Heart left ventricle (tissue), 16 donors: ENCODE results near the gene ANKRD50. TPM values are rescaled to one million over a fixed set of nuclear protein-coding genes. Genes with fewer than 3 reads are reported as not detected.

Experiments used
- ATAC-seq, 4 donors: fragments of 200-7000 bp; cut with Tn5 transposase; one replicate each; pipeline ENCODE4 v1.9.1; 2020 to 2022; ENCODE audit warnings: moderate library complexity in 4 of 4, mild to moderate bottlenecking in 3 of 4, moderate number of reproducible peaks in 1 of 4
- DNase-seq, 5 donors: peaks; one replicate each; pipeline ENCODE4 v3.0.0-alpha.2; 2020
- H3K27ac ChIP-seq, 12 donors: fragments of 200-600 bp; sonication (generic) in 4 of 12; one replicate each; pipeline versions ENCODE4 v1.5.0 to v1.8.0; 2016 to 2022; ENCODE audit warnings: mild to moderate bottlenecking in 2 of 12
- H3K27me3 ChIP-seq, 9 donors: fragments of 200-600 bp; sonication (generic) in 2 of 9; one replicate each; pipeline versions ENCODE4 v1.5.1 to v1.8.0; 2016 to 2022; ENCODE audit warnings: mild to moderate bottlenecking in 3 of 9
- H3K36me3 ChIP-seq, 9 donors: fragments of 200-600 bp; sonication (generic) in 2 of 9; one replicate each; pipeline versions ENCODE4 v1.5.0 to v1.8.0; 2018 to 2022; ENCODE audit warnings: mild to moderate bottlenecking in 2 of 9
- H3K4me1 ChIP-seq, 12 donors: fragments of 200-600 bp; sonication (generic) in 4 of 12; one replicate each; pipeline versions ENCODE4 v1.5.0 to v1.8.0; 2016 to 2022; ENCODE audit warnings: mild to moderate bottlenecking in 3 of 12
- H3K4me3 ChIP-seq, 12 donors: fragments of 200-600 bp; sonication (generic) in 4 of 12; one replicate each; pipeline versions ENCODE4 v1.5.0 to v1.8.0; 2017 to 2022; ENCODE audit warnings: mild to moderate bottlenecking in 9 of 12, moderate library complexity in 4 of 12
- H3K9me3 ChIP-seq, 12 donors: fragments of 200-600 bp; sonication (generic) in 4 of 12; one replicate each; pipeline versions ENCODE4 v1.5.0 to v1.8.0; 2016 to 2022; ENCODE audit warnings: mild to moderate bottlenecking in 1 of 12
- CTCF ChIP-seq, 12 donors: fragments of 200-600 bp; sonication (generic) in 4 of 12; IDR thresholded peaks; one replicate each; pipeline versions ENCODE4 v1.5.0 to v1.8.0; 2018 to 2022; ENCODE audit warnings: antibody characterized with exemption in 12 of 12, mild to moderate bottlenecking in 5 of 12
- POLR2A ChIP-seq, 2 donors: fragments of 450-650 bp; IDR thresholded peaks; one replicate each; pipeline ENCODE4 v1.6.1; 2017; ENCODE audit warnings: antibody characterized with exemption in 2 of 2, mild to moderate bottlenecking in 2 of 2, moderate library complexity in 2 of 2
- WGBS, 4 donors: extraction: QIAGEN DNeasy Blood & Tissue Kit in 2 of 4; methylation state at CpG; one replicate each; pipeline versions ENCODE4 v1.1.5 to v1.1.7; 2013 to 2018; 5-methylcytosine and 5-hydroxymethylcytosine counted together
- intact Hi-C, 10 donors: fragments of 100-400 bp; cut with DNase I; formaldehyde crosslinking; loops; one replicate each; pipeline versions ENCODE4 v1.11.1 to v1.14.2; 2022
- polyA plus RNA-seq, 2 donors: library from polyadenylated mRNA; stranded (reverse); fragments of 200-250 nt; gene quantifications; one replicate each; pipeline ENCODE4 v1.2.3, GENCODE V29; 2013
- total RNA-seq, 9 donors: library from RNA; depleted of rRNA in 2 of 9; stranded (reverse); fragments of >200 nt in 2 of 9; fragmentation: NEBNext Ultra II Directional in 3 of 9; extraction: Animal tissue kit (Norgen Biotek cat#: 25700) in 3 of 9; gene quantifications; one replicate each; pipeline versions ENCODE4 v1.1.0 to v1.2.4, GENCODE V29; 2016 to 2023
- donor health status: ischemic (EF 13 %, LVEDD 7.1; RV severe dilation, severe dysfunction).
- donor health status: healthy with polysubstance abuse.
- donor health status: DM: no; HTN: yes; CAD: no.
- donor health status: DM: no; HTN: no; CAD: no.
- donor health status: ischemic (EF 25% LVEDD 6.9; RV normal size, moderate dysfunction).
- donor health status: ischemic (EF 25% LVEDD 5.7; RV mildly dilated, moderate dysfunction).
- donor health status: healthy.
- donor health status: DM: yes; HTN: yes; CAD: no.
- donor health status: ischemic (EF 35%, LVEDD 5.7; RV mildly dilated, moderate dysfunction).
- donor health status: nonischemic (EF 11% LVEDD 7.7; RV severe dilation, severe dysfunction).
- donor health status: DM: yes; HTN: yes; CAD: no.
- donor health status: PGD.
- donor health status: ischemic (EF 29% LVEDD 5.4; RV normal size, mild dysfunction).
- donor health status: nonischemic (EF 23%, LVEDD 6.1; RV moderate dilation, normal function).

Gene ANKRD50
- total and polyA plus RNA-seq, 11 donors: 1.8 to 19.0 (median 8.1) TPM

- Histone ChIP-seq H3K27me3 (no peaks in the 10 kb centered on the region), H3K36me3 (peaks cover 0 to 5% (median 0%) of the 10 kb centered on the region in 9 donors), H3K9me3 (no peaks in the 10 kb centered on the region), H3K4me1 (peaks cover 0 to 7% (median 0%) of the 10 kb centered on the region in 12 donors), H3K27ac (no peak overlapping the region), H3K4me3 (no peak overlapping the region)
- no peak for ATAC-seq
- 94 to 98% (median 97%) methylated on average over 3 of the region's 3 CpGs for WGBS, 4 donors
- TF ChIP-seq POLR2A (IDR thresholded peaks at IDR 0.05) (no peak), CTCF (IDR thresholded peaks at IDR 0.05) (no peak)
- DNase-seq: no peak
- intact Hi-C loops: loop anchor here in 2 of 10 donors (10.0 kb wide), 3 partner anchors 71 to 299 kb away; no protein-coding TSS in a partner anchor
These were observed 79.1 kb downstream of the ANKRD50 start for GRCh38 chr4:124633285-124633941.

GRCh38 chr4:124632439-124632838 is 80.1 kb downstream of the ANKRD50 start:
- DNase-seq (no peak), ATAC-seq (no peak)
- no peak overlapping the region for H3K27ac ChIP-seq
- intact Hi-C loops: loop anchor here in 2 of 10 donors (10.0 kb wide), 3 partner anchors 72 to 298 kb away; no protein-coding TSS in a partner anchor
- H3K9me3 ChIP-seq: no peaks in the 10 kb centered on the region
- H3K36me3 ChIP-seq: peaks cover 0 to 5% (median 0%) of the 10 kb centered on the region in 9 donors
- H3K27me3 ChIP-seq: no peaks in the 10 kb centered on the region
- peaks cover 0 to 7% (median 0%) of the 10 kb centered on the region in 12 donors for H3K4me1 ChIP-seq
- H3K4me3 ChIP-seq: no peak overlapping the region
- 89 to 93% (median 90%) methylated on average over 5 of the region's 5 CpGs for WGBS, 4 donors
- TF ChIP-seq POLR2A (IDR thresholded peaks at IDR 0.05): no peak
- no peak for TF ChIP-seq CTCF (IDR thresholded peaks at IDR 0.05)

GRCh38 chr4:124631760-124632159 is 80.8 kb downstream of the ANKRD50 start:
- Histone ChIP-seq H3K36me3 (peaks cover 0 to 5% (median 0%) of the 10 kb centered on the region in 9 donors), H3K27me3 (no peaks in the 10 kb centered on the region), H3K27ac (peak overlapping the region in 1 of 12 donors; percentile 27), H3K4me3 (no peak overlapping the region), H3K9me3 (no peaks in the 10 kb centered on the region), H3K4me1 (peaks cover 0 to 7% (median 0%) of the 10 kb centered on the region in 12 donors)
- no peak for TF ChIP-seq CTCF (IDR thresholded peaks at IDR 0.05)
- TF ChIP-seq POLR2A (IDR thresholded peaks at IDR 0.05): no peak
- ATAC-seq (peak; percentile 67 to 97 (median 91)), DNase-seq (peak in 3 of 5 donors; percentile 56 to 73 (median 70))
- 31 to 55% (median 38%) methylated on average over 1 of the region's 1 CpG for WGBS, 4 donors
- intact Hi-C loops: loop anchor here in 2 of 10 donors (10.0 kb wide), 3 partner anchors 73 to 297 kb away; no protein-coding TSS in a partner anchor

GRCh38 chr4:124629681-124630080 is 82.9 kb downstream of the ANKRD50 start:
- intact Hi-C loops: loop anchor here in 2 of 10 donors (10.0 kb wide), 3 partner anchors 75 to 295 kb away; no protein-coding TSS in a partner anchor

More at GRCh38 chr4:124629681-124630080, 82.9 kb downstream of the ANKRD50 start:
- DNase-seq: no peak
- peaks cover 0 to 5% (median 0%) of the 10 kb centered on the region in 9 donors for H3K36me3 ChIP-seq
- H3K4me1 ChIP-seq: peaks cover 0 to 7% (median 0%) of the 10 kb centered on the region in 12 donors
- no peak overlapping the region for H3K4me3 ChIP-seq
- no peaks in the 10 kb centered on the region for H3K9me3 ChIP-seq
- no peak for ATAC-seq
- no peaks in the 10 kb centered on the region for H3K27me3 ChIP-seq
- H3K27ac ChIP-seq: no peak overlapping the region
- 77 to 84% (median 83%) methylated on average over 1 of the region's 1 CpG for WGBS, 4 donors
- TF ChIP-seq CTCF (IDR thresholded peaks at IDR 0.05) (no peak), POLR2A (IDR thresholded peaks at IDR 0.05) (no peak)
